Fibroblast of skin of back (primary cell): ENCODE measurements around the gene FAM170B.

Experiments used
- DNase-seq: peaks from one replicate; pipeline ENCODE4 v3.0.0-alpha.2; 2013

Gene FAM170B

DNA sequence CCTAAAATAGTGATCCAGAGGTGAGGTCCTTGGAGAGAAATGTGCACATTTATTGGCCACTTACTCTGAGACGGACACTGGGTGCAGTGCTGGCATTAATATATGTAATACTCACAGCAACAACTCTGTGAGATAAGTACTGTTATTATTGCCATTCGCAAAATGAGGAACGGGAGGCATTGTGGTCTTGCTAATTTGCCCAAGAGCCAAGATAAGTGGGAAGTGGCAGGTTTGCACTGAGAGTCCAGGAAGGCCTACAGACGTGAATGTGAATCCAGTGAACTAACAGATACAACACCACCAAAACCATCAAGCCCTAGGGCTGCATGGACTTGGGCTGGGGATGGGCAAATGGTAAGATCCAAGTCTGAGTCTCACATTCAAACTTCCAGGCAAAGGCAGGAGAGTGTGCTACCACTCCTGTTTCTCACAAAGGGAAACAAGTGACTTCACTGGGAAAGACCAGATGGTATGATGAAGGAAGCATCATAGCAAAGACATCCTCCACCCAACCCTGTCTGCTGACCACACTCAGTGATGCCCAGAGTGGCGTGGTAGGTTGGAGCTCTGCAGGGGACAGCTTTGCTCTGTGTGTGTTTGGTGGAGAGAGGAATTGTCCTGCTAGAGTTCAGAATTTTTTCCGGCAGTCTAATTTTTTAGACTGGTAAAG is 35.1 kb upstream of the FAM170B start:
- peak; percentile 87 for DNase-seq

DNA sequence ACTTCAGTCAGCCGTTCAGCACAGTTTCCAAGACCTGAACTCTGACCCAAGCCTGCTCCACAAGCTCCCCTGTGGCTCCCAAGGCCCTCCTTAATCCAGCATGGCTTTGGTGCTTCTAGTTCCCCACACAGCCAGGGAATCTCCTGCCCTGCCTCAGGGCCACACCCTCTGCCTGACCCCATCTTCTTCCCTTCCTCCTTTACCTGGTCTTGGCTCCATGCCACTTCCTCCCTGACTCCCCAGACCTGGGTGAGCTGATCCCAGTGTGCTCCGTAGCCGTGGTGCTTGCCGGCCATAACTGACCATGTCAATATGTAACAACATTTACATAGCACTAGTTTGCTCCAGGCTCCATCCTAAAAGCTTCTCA is 34.3 kb upstream of the FAM170B start:
- DNase-seq, result no peak

DNA sequence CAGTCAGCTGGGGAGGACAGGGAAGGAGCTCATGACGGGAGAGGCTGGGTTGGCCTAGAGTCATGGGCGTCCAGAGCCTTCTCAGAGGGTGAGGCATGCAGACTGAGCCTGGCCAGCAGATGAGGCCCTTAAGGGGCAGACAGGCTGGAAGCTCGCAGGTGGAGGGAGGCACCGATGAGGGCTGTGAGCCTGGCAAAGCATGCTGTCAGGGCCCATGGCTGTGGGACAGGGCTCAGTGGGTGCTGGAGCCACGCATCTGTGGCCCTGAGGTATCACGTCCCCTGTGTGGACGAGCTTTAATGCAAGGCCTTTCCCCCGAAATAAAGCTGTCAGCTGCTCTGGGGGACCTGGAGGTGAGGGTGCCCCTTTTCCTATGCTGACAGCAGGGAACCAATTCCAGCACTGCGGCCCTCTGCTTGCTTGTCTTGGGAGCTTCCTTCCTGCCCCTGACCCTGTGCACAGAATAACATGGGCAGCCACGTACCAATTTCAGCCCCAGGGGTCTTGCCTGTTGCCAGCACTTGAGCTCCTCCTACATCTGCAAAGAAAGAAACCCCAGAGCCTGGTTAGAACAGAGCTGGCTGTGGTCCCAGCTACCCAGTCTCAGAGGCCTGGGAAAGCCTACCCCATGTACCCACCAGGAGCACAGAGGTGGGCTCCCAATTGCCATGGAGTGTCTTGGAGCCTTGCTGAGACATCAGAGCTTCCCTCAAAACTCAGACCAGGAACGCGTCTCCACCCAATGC is 33.8 kb upstream of the FAM170B start:
- DNase-seq, result no peak

DNA sequence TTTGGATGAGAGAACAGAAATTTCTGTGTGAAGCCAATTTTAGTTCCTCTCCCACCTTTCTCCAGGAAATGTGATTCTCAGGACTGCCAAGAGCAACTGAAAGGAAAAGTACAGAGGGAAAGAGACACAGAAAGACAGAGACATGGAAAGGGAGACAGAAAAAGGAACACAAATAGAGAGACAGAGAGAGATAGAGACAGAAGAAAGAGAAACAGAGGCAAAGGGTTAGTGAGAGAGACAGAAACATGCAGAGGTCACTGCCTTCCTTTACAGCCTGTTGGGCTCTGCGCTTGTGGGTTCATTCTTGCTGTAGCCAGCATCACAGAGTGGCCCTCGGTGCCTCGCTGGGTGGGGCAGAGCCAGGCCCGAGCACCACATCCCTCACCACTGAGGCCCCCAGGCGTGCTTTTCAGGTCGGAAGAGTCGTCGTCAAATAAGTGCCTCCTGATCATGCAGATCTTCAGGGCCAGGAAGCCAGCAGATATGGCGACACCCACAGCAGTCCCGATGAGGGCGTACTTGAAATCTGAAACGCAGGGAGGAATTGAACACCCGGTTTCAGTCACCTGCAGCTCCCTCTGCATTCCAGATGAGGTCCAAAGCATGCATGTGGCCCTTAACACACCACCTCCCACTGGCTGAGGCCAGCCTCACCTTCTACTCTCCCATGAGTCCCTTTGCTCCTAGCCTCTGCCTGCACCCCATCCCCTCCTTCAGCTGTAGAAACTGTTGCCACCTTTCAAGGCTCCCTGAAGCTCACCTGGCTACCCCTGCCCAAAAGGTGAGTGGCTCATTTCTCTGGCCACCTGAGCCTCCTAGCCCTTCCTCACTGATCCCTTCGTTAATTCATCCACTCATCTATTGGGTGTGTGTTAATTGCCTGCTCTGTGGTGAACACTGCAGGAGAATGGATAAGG is 32.9 kb upstream of the FAM170B start:
- no peak for DNase-seq

DNA sequence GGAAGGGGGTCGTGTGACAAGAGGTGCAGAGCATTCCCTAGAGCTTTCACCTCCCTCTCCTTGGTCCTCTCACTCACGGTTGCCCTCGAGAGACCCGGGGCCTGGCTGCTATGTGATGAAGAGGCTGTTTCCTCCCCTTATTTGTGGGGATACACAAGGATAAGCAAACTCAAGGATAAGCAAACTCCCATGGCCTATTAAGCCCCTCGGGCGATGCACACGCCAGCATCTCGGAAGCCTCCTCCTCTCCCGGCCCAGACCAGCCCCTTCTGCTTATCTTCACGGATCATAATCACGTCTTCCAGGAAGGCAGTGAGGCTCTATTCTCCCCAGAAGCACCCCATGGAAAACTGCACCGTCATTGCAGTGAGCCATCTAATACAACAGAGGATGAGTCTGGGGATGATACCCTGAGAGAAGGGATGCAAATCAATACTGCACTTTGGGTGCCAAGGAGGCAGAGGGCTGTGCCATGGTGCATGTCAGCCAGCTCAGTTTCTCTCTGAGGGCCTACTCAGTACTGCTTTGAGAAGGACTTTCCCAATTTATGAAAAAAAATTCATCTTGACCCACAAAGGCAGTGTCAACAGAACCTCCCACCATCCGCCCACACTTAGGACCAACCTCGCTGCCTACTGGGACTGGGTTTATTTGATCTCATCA is 32.1 kb upstream of the FAM170B start:
- DNase-seq, result no peak

DNA sequence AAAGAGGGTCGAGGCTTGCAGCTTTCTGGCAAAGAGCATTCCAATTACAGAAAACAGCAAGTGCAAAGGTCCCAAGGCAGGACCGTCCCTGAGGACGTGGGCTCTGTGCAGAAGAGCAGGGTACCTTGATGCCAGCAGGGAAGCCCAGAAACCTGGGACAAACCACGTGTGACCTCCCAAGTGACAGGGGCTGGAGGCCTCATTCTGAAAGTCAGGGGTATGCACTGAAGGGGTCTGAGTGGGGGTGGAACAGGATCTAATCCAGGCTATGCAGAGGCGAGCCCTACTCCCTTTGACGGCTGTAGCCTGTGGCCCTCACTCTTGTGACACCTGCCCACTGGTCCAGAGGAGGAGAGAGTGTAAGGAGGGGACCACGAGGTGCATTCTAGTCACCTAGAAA is 31.4 kb upstream of the FAM170B start:
- no peak for DNase-seq

DNA sequence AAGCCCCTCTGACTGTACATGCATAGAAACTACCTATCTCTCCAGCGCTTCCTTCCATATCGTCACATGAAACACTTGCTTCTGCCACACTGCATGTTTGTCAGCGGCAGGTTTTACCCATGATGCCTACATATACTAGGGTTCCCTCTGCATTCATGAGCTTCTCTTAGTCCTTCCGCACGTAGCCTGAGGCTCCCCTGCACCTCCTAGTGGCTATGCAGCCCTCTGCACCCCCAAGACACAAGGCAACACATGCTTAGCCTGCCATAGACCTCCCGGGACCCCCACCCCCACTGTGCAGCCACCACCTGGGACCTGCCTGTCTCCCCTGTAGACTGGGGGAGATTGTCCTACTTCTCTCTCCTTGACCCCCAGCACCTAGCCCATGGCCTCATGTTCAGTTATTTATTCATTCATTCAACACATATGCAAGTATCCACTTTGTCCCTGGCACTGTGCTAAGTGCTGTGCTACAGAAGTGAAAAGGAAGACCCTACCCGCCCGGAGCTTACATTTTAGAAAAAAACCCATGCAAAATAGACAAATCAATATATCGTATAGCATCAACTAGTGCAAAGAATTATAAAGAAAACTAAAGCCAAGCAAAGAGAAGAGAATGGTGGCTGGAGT is 30.9 kb upstream of the FAM170B start:
- peak; percentile 48 for DNase-seq

DNA sequence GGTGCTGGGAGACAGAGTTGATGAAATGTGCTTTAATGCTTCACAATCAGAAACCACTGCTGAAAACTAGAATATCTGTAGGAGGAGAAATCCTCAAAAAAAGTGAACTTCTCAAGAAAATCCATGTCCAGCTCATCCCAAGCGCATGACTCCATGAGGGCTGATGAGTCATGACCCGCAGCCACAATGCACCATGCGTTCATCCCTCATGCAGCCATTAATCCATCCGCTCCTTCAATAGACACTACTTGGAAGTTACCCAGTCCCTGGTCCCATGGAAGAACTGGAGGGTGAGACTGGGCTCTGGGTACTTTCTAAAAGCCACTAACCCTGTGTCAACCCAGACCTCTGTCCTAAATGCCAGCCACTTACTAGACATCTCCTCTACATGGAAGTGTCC is 29.9 kb upstream of the FAM170B start:
- peak; percentile 65 for DNase-seq

DNA sequence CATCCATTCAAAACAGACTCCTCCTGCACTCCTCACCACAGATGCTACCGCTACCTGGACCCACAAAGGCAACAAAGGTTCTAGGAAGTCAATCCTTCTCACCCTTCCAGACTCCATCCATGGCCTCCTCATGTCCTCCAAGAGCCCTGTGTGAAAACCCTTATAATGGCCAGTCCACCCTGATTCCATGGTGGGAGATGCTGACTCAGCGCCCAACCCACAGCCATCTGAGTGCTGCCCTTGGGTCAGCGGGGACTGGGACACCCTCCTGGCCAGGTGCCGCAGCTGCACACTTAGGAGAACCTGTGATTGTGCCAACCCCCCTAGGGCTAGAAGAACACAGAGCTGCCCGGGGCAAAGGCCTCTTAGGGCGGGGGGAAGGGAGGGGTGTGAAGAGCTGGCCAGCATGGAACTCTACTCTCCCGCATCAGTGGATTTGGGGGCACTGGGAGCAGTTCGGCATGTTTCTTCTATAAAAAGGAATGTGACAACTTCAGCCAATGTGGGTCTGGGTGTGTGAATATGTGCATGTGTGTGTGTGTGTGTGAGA is 29.0 kb upstream of the FAM170B start:
- DNase-seq, result no peak

DNA sequence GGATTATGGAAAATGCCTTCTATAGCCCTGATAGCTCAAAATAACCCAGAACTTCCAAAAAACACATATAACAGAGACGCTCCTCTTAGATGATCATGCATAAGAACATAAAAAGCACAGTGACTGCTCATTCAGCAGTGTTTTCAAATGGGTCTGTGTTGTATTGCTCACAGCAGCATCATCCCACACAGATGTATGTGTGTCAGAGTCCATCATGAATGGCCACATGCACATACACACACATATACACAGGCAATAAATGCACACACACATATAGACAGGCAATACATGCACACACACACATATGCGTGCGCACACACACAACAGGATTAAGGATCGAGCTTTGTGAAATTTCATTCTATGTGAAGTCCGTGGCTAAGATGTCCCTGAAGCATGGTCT is 28.2 kb upstream of the FAM170B start:
- DNase-seq, result no peak

DNA sequence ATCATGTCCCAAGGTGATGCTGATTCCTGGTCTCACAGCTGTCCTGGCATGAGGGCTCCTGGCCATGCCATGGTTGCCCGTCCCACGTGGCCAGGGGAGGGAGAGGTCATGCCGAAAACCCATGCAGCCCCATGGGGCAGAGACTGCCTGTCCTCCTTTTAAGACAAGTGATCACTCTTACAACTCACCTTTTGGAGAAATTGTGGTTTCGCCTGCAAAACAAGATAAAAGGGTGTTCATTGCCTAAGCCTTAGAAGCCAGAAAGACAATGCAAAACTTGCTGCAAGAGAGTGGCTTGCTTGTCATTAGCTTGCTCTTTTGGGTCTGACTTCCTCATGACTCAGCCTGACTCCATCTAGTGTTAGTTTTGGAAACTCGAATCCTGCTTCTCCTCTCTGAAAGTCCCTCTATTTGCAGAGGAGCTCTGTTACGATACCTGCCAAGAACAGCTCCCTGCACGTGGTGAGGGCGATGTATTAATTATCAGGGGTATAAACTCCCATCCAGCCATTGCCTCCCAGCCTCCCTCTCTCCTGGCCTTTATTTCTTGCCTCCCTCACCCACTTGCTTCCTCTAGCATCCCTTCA is 27.7 kb upstream of the FAM170B start:
- DNase-seq, result peak; percentile 73

DNA sequence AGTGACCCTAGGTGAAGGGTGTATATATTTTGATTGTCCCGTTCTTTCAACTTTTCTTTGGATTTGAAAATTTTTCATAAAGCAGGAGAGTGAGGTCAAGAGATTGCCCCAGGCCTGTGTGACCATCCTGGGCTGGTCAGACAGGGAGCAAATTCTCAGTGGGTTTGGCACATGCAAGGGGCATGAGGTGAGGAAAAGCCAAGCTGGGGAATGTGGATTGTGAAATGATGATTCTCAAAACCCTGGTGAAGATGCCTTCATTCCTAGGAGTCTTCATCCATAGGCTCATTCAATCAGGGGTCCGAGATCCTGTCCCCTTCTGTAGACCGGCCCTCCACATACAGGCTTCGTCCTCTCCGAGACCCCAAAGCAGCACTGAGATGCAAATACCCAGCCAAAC is 27.0 kb upstream of the FAM170B start:
- no peak for DNase-seq

DNA sequence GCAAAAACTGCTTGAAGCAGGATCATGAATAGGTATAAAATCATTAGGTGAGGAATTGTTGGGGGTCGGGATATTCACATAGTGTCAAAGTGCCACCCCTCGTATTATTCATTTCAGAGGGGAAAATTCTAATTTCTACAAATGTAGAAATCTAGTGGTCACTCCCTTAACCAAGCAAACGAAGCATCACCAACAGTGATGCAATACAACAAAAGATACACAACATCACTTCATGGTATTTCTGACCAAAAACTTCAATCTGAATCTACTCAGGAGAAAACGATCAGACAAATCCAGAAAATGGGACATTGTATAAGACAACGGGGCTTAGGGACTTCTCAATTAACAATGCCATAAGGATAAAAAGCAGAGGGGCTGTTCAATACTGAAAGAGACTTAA is 26.3 kb upstream of the FAM170B start:
- no peak for DNase-seq

DNA sequence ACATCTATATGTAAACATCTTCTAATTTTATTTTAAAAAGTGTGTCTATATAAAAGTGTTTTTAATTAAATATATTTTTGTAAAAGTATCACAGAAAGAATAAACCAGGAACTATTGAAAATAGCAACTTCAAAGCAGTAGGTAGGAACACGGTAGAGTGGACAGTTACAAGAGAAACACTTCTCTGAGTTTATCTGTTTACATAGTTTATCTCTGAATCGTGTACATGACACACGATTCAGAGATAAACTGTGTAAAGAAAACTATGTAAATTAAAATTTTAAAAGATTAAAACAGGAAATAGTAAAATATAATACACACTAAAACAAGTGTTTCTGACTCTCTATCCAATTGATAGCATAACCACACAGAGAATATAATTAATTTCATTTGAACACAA is 25.1 kb upstream of the FAM170B start:
- no peak for DNase-seq

DNA sequence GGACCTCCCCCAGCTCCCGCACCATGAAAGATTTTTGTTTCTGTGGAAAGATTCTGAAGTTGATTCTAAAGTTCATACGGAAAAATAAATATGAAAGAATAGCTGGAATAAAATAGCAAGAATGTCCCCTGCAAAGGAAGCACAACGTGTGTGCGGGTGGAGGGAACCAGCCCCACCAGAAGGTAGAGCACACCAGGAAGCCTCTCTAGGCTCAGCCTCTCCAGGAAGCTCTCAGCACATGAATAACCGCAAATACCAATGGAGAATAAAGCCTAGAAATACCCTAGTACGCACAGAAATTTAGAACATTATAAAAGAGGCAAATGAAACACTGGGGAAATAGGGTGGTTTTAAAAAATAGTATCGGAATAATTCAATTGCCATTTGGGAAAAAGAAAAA is 24.6 kb upstream of the FAM170B start:
- DNase-seq, result peak; percentile 51

DNA sequence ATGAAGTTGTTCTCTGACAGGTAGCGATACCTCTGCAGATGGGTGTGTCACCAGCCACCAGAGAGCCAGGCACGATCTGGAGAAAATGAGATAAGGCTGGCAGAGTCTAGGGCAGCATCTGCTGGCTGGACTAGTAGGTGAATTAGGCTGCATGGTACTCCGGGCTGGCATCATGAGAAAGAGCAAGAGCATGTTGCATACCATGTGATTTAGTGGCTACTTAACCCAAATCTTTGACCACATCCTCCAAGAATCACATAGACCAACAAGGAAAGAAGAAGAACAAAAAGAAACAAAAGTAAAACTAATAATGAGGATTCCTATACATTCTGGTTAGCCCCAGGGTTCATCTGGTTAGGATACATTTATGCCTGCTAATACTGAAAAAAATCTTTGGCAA is 23.4 kb upstream of the FAM170B start:
- no peak for DNase-seq

DNA sequence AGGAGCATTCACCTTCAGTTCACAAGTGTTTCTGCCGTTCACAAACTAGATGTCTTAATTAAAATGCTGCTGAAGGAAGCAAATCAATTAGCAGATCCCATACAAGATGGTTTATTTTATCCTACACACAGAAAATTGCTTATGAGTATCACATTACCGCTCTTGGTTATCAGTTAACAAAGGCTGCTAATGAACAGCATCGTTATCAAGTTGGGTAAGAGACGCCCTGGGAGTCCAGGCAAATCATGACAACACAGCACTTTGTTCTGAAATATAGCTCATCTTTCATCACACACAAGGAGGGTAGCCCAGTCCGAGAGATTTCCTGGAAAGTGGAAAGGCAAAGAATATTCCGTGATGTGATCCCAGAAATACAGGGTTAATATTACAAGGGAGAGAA is 20.8 kb upstream of the FAM170B start:
- no peak for DNase-seq

DNA sequence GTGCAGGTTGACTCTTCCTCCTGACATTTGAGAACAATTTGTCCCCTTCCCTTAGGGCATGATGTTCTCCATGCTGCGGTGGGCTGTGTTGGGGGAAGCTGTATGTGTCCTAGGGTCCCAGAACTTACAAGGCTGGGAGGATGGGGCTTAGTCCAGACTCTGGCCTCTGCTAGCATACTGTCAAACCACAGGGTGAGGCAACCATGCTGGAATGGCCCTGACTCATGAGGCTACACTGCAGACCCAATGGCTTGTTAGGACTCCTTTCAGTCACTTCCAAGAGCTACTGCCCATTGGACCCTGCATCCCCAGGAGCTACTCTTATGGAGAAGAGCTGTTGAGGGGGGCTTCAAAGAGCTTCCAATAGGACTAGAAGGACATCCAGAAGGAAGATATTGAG is 20.1 kb upstream of the FAM170B start:
- peak; percentile 80 for DNase-seq

DNA sequence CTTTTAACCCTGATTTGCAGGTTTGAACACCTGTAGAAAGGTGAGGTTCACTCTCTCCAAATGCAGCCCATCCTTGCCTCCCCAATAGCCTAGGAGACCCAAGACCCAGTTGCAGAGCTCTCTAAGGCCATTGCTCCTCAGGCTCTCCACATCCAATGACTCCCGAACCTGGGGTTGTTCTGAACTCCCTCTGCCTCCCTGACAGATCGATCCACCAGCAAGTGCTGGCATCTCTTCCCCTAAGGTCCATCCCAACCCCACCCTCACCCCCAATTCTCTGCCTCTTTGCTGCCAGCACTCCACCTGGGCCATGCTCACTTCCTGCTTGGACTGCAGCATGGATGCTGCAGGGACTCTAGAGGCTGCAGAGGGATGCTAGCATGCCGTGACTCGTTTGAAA is 19.3 kb upstream of the FAM170B start:
- no peak for DNase-seq

DNA sequence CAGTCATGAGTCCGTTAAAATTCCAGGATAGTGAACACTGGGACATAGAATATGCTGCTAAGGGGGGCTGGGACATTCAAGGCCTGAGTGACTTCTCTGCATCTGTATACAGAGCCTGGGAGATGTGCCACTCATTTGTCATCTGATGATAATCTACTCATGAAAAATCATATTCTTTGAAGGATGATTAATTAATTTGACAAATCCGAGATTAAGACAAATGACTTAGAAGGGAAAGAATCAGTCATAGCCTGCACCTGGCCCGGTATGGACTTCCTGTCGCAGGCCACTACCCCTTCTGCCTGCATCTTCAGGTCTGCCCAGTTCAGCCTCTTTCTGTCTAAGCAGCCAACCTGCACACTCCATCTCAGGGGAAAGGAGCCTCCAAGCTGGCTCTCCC is 18.8 kb upstream of the FAM170B start:
- no peak for DNase-seq

DNA sequence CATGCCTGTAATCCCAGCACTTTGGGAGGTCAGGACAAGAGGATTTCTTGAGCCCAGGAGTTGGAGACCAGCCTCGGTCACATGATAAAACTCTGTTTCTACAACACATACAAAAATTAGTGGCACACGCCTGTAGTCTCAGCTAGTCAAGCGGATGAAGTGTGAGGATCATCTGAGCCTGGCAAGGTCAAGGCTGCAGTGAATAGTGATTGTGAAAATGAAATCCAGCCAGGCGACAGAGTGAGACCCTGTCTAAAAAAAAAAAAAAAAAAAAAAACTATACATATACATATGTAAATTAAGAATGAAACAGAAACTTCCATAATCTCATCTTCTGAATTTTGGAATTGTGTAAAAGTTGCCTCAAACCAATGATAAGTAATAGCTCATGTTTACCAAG is 18.2 kb upstream of the FAM170B start:
- no peak for DNase-seq

DNA sequence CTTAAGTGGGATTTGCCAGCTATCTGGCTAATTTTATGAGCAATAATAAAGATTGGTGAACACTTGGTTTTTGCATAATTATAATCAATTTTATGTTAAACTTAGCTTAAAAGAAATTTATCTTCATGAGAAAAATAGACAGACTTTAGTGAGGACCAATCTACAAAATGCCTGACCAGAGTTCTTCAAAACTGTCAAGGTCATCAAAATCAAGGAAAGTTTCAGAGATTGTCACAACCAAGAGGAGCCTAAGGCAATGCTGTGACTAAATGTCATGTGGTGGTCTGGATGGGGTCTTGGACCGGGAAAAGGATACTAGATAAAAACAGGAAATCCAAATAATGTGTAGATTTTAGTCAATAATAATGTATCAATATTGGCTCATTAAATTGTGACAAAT is 17.7 kb upstream of the FAM170B start:
- DNase-seq, result no peak
